NCI-H2227 (cell line): ENCODE results near the gene TPK1.

ENCODE experiments used
- DNase-seq: peaks from one replicate; lab custom pipeline; 2025; ENCODE audit not compliant: unreplicated experiment; lab: John Stamatoyannopoulos, UW

Gene TPK1

DNA sequence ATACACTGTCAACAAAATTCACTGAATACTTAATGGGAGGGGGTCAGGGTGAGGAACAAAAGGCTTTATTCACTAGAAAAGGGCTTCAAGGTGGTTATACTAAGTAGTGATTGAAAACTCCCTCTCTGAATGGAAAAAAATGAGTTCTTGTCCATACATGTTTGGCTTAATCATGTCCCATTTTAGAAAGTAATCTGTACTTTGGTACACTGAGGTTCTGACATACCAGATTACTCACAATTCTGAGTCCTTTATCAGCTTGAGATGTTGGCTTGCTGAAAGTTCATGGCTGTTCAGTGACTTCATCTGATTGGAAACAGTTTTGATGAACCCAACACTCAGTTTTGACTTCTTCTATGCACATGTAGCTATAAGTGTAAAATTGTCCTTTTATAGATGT lies 419.5 kb downstream of the TPK1 start:
- no peak for DNase-seq

DNA sequence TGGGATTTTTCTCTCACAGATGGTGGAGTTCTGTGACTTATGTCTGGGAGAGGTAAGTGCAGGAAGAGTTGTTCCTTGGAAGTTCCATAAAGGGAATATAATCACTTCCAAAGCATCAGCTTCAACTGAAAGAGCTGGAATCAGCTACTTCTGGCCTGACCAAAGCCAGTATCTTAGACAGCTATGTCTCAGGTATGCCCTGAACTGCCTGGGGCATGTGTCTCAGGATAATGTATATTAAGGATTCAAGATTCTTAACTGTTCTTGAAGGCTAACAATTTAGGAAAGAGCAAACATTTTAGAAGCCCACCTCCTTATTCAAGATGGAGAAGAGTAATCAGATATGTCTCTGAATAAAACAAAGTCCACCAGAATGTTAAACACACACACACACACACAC lies 420.0 kb downstream of the TPK1 start:
- no peak for DNase-seq

- DNase-seq, result no peak
These were observed 421.0 kb downstream of the TPK1 start for GRCh38 chr7:144414815-144415214.

GRCh38 chr7:144410441-144410840 lies 425.4 kb downstream of the TPK1 start:
- no peak for DNase-seq

GRCh38 chr7:144408121-144408520 lies 427.7 kb downstream of the TPK1 start:
- no peak for DNase-seq

GRCh38 chr7:144407266-144407931 lies 428.5 kb downstream of the TPK1 start:
- no peak for DNase-seq

- DNase-seq, result no peak
These were observed 430.9 kb downstream of the TPK1 start for GRCh38 chr7:144404946-144405345.

GRCh38 chr7:144403649-144404061 lies 432.2 kb downstream of the TPK1 start, which contains the start of gene NOBOX:
NOBOX (minus strand) TSS chr7:144403693.
- DNase-seq, result no peak

DNA sequence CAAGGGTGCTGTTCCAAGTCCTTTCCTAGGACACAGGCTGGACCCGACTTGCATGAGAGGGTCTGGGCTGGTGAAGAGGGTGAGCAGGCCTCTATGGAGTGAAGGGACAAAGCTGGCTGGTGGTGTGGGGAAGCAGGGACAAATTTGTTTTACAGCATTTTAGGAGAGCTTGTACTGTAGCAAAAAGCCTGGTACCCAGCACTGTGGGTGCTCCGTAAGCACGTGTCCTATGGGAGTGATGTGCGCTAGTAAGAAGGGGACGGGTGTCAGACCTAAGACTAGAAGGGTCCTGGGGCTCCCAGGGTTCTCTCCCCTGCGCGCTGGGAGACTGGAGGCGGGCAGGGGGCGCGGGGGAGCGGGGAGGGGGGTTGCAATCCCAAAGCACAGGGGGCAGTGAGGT lies 432.8 kb downstream of the TPK1 start:
- DNase-seq, result no peak
